Bronchial epithelial cell (primary cell): Measurements from ENCODE around the gene TSACC. TPM values are rescaled to one million over a fixed set of nuclear protein-coding genes. Genes with fewer than 3 reads are reported as not detected.

Source experiments
- DNase-seq: peaks from one replicate; pipeline ENCODE4 v3.0.0-alpha.2; 2010; ENCODE audit warnings: low read depth
- FAIRE-seq: peaks from 2 replicates; lab custom pipeline; 2011; peaks lifted over from hg19 to GRCh38; lab: Jason Lieb, UNC
- H3K27me3 ChIP-seq: 2 replicates; pipeline ENCODE4 v1.5.1; 2011; ENCODE audit warnings: low read length; ENCODE audit not compliant: control insufficient read depth, insufficient read depth
- H3K36me3 ChIP-seq: 2 replicates; pipeline ENCODE4 v1.5.1; 2011; ENCODE audit warnings: low read length; ENCODE audit not compliant: control insufficient read depth, insufficient read depth
- H3K4me3 ChIP-seq: 2 replicates; pipeline ENCODE4 v1.5.1; 2011; ENCODE audit warnings: mild to moderate bottlenecking, low read depth, low read length, control low read depth
- CTCF ChIP-seq: IDR thresholded peaks from 2 replicates; pipeline ENCODE4 v1.5.1; 2011; ENCODE audit warnings: mild to moderate bottlenecking, moderate library complexity, low read length, control low read depth, inconsistent platforms; ENCODE audit not compliant: insufficient read depth, severe bottlenecking
- total RNA-seq: library from RNA; depleted of rRNA; stranded (reverse); fragments of >200 nt; gene quantifications from 2 replicates; pipeline ENCODE4 v1.2.1, GENCODE V29; 2014

The TSACC gene
- total RNA-seq, 1 donor from 2014 or later = not detected

GRCh38 chr1:156295391-156295947 lies 42.9 kb upstream of the TSACC start, which contains the start of gene GLMP:
GLMP (minus strand) TSS chr1:156295679; CDS start chr1:156295645, 34 bp downstream.
- Histone ChIP-seq H3K36me3 (peaks cover 4% of the 10 kb centered on the region), H3K4me3 (peak within 1 kb of the TSS; percentile 55), H3K27me3 (no peaks in the 10 kb centered on the region)
- FAIRE-seq (no peak), DNase-seq (peak; percentile 48)
- no peak for TF ChIP-seq CTCF

GRCh38 chr1:156298852-156299357 lies 39.4 kb upstream of the TSACC start, which contains the start of gene VHLL:
VHLL (minus strand) TSS chr1:156299307; CDS start chr1:156299189, 118 bp downstream.
- Histone ChIP-seq H3K27me3 (no peaks in the 10 kb centered on the region), H3K36me3 (peaks cover 1% of the 10 kb centered on the region), H3K4me3 (no peak within 1 kb of the TSS)
- TF ChIP-seq CTCF = no peak
- no peak for DNase-seq
- no peak for FAIRE-seq

GRCh38 chr1:156303241-156303640 lies 35.1 kb upstream of the TSACC start:
- H3K4me3 ChIP-seq = no peak overlapping the region
- peak; percentile 51 for DNase-seq
- H3K36me3 ChIP-seq = peaks cover 1% of the 10 kb centered on the region
- FAIRE-seq = no peak
- TF ChIP-seq CTCF = no peak
- H3K27me3 ChIP-seq = no peaks in the 10 kb centered on the region

GRCh38 chr1:156305215-156305614 lies 33.1 kb upstream of the TSACC start:
- Histone ChIP-seq H3K36me3 (peaks cover 9% of the 10 kb centered on the region), H3K4me3 (no peak overlapping the region), H3K27me3 (no peaks in the 10 kb centered on the region)
- TF ChIP-seq CTCF = no peak
- DNase-seq = no peak
- FAIRE-seq = no peak

GRCh38 chr1:156308078-156308477 lies 30.2 kb upstream of the TSACC start:
- DNase-seq (no peak), FAIRE-seq (no peak)
- no peak for TF ChIP-seq CTCF
- H3K36me3 ChIP-seq = peaks cover 12% of the 10 kb centered on the region
- H3K27me3 ChIP-seq = no peaks in the 10 kb centered on the region
- H3K4me3 ChIP-seq = no peak overlapping the region
